C4-2B (cell line): ENCODE results near the gene DDC.

ENCODE experiments used
- H3K27ac ChIP-seq: fragments of 450-650 bp; 2 replicates; pipeline ENCODE4 v1.5.1; 2017
- CTCF ChIP-seq: fragments of 450-650 bp; conservative IDR thresholded peaks from 2 replicates; pipeline ENCODE4 v1.5.1; 2017; ENCODE audit warnings: mild to moderate bottlenecking
- ZFX ChIP-seq: fragments of 450-650 bp; IDR thresholded peaks from 2 replicates; pipeline ENCODE4 v1.6.1; 2017

The DDC gene

GRCh38 chr7:50418086-50418515 lies 147.1 kb downstream of the DDC start:
- TF ChIP-seq CTCF (peak; percentile 97), ZFX (no peak)
- no peak overlapping the region for H3K27ac ChIP-seq

- H3K27ac ChIP-seq: no peak overlapping the region
- TF ChIP-seq ZFX (no peak), CTCF (no peak)
Observed at GRCh38 chr7:50416527-50417182, 148.6 kb downstream of the DDC start.

- H3K27ac ChIP-seq: no peak overlapping the region
- TF ChIP-seq ZFX: no peak
- TF ChIP-seq CTCF: no peak
Observed at GRCh38 chr7:50415844-50416364, 149.3 kb downstream of the DDC start.

GRCh38 chr7:50413561-50413960 lies 151.6 kb downstream of the DDC start:
- no peak for TF ChIP-seq ZFX
- no peak for TF ChIP-seq CTCF
- no peak overlapping the region for H3K27ac ChIP-seq

- TF ChIP-seq CTCF: no peak
- TF ChIP-seq ZFX: no peak
- no peak overlapping the region for H3K27ac ChIP-seq
Observed at GRCh38 chr7:50412973-50413372, 152.2 kb downstream of the DDC start.

GRCh38 chr7:50411332-50411731 lies 153.9 kb downstream of the DDC start:
- no peak overlapping the region for H3K27ac ChIP-seq
- TF ChIP-seq CTCF: no peak

- no peak overlapping the region for H3K27ac ChIP-seq
- no peak for TF ChIP-seq ZFX
- TF ChIP-seq CTCF: no peak
Observed at GRCh38 chr7:50409856-50410745, 155.1 kb downstream of the DDC start.
